Measurements from ENCODE around the gene ABHD17C.
A peak's percentile ranks its signal among the peaks of the same experiment; 100 is the strongest.

ABHD17C gene

GRCh38 chr15:80674245-80674614, 20.9 kb upstream of the ABHD17C start:
- H3K4me3 ChIP-seq (replicated peaks; ENCODE audit: low read depth, low read length) = no peak overlapping the region
- TF ChIP-seq CTCF (IDR thresholded peaks at IDR 0.05; ENCODE audit: low read length, missing control alignments) = no peak
- peak; percentile 59 for DNase-seq (ENCODE audit: low read depth)

GRCh38 chr15:80677041-80677440, 18.1 kb upstream of the ABHD17C start:
- TF ChIP-seq CTCF (IDR thresholded peaks at IDR 0.05; ENCODE audit: low read length, missing control alignments) = no peak
- no peak overlapping the region for H3K4me3 ChIP-seq (replicated peaks; ENCODE audit: low read depth, low read length)
- no peak for DNase-seq (ENCODE audit: low read depth)

GRCh38 chr15:80679167-80679803, 15.8 kb upstream of the ABHD17C start:
- no peak for TF ChIP-seq CTCF (IDR thresholded peaks at IDR 0.05; ENCODE audit: low read length, missing control alignments)
- DNase-seq (ENCODE audit: low read depth) = no peak
- no peak overlapping the region for H3K4me3 ChIP-seq (replicated peaks; ENCODE audit: low read depth, low read length)

GRCh38 chr15:80679804-80680175, 15.3 kb upstream of the ABHD17C start:
- TF ChIP-seq CTCF (IDR thresholded peaks at IDR 0.05; ENCODE audit: low read length, missing control alignments) = no peak
- no peak for DNase-seq (ENCODE audit: low read depth)
- no peak overlapping the region for H3K4me3 ChIP-seq (replicated peaks; ENCODE audit: low read depth, low read length)

- H3K4me3 ChIP-seq (replicated peaks; ENCODE audit: low read depth, low read length) = no peak overlapping the region
- DNase-seq (ENCODE audit: low read depth) = no peak
- TF ChIP-seq CTCF (IDR thresholded peaks at IDR 0.05; ENCODE audit: low read length, missing control alignments) = no peak
Observed at GRCh38 chr15:80682201-80682600, 12.9 kb upstream of the ABHD17C start.

GRCh38 chr15:80684697-80685096, 10.4 kb upstream of the ABHD17C start:
- H3K4me3 ChIP-seq (replicated peaks; ENCODE audit: low read depth, low read length) = no peak overlapping the region
- no peak for TF ChIP-seq CTCF (IDR thresholded peaks at IDR 0.05; ENCODE audit: low read length, missing control alignments)
- DNase-seq (ENCODE audit: low read depth) = no peak

GRCh38 chr15:80685628-80686027, 9.5 kb upstream of the ABHD17C start:
- TF ChIP-seq CTCF (IDR thresholded peaks at IDR 0.05; ENCODE audit: low read length, missing control alignments) = no peak
- no peak for DNase-seq (ENCODE audit: low read depth)
- no peak overlapping the region for H3K4me3 ChIP-seq (replicated peaks; ENCODE audit: low read depth, low read length)
